ENCODE results near the gene S100A12.
"Not testable (repeated sequence)": the region's sequence is repeated elsewhere in the genome, so short reads cannot be mapped to it uniquely, and the experiment has no call there.

S100A12 gene

DNA sequence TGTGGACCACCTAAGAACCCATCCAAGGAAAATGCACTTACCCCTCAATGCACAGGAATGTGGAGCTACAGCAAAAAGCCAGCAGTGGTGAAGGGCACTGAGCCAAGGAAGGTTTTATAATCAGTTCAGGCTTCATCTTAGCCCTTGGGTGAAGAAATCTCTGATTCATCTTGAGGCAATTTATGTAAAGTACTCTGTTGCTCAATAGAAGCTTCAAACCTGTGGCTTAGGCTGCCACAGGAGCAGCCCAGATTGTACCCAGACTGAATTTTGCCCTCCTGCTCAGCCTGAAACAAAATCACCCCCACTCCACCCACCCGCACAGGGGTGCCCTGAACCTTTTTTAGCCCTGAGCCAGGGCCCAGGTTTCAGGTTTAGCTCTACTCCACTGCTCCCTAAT, at the start of gene S100A12:
S100A12 (minus strand) TSS at position 111 of the 400 bp plus-strand sequence. CDS start 1,029 bp downstream, outside the sequence.
- DNase-seq (ENCODE audit: low spot score): peak; percentile 18

DNA sequence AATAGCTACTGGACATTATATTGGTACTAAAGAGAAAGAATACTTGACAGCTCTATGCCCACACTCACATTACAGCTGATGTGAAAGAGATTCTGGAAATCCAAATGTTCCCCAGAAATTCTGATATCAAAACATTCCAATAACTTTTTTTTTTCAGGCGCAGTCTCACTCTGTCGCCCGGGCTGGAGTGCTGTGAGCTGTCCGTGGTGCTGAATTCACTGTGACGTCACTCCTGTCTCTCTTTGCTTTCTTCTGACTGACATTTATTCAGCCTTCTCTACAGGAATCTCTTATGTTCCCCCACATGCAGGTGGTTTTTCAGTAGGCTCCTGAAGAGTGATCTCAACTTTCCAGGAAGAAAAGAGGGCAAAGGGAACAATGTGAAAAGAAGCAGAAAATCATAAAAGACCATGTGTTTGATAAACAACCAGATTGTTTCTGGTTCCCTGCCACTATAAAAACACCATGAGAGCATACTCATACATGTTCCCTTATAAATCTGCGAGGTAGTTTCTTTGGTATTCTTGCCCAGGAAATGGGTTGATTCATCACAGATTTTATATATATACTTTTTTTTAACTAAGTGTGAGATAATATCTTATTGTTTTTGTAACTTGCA, 47.1 kb upstream of the S100A12 start:
- DNase-seq (ENCODE audit: low spot score): peak; percentile 27

DNA sequence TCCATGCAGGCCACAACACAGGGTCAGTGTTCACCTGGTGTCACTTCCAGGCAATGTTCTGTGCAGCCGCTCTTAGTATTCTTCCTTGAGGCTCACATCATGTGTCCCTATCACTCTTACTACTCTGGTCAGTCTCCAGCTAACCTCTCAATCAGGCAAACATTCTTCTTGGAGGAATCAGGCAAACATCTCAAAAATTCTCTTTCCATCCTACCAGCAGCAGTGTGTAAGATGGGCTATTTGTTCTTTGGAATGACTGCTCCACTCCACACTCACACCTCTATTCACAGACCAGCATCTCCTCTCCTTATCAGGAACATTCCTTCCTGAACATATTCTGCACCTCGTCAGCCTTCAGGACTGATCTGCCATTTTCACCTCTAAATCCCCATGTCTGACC, 44.9 kb upstream of the S100A12 start:
- no peak for DNase-seq (ENCODE audit: low spot score)

DNA sequence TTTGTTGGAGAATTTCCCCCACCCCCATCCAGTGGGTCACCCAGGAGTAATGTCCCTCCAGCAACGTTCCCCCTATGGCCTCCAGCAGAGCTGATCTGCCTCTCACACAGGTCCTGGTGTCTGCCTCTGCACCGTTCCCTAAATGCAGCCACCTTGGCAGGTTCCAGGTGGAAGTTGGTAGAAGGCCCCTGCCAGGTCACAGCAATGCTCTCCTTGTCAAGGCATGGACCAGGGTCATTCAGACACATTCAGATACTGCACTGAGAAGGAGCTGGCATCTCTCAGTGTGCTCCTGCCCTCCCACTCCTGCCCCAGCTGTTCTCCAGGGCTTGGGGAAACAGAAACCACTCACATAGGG, 44.0 kb upstream of the S100A12 start:
- not testable (repeated sequence) for DNase-seq (ENCODE audit: low spot score)

DNA sequence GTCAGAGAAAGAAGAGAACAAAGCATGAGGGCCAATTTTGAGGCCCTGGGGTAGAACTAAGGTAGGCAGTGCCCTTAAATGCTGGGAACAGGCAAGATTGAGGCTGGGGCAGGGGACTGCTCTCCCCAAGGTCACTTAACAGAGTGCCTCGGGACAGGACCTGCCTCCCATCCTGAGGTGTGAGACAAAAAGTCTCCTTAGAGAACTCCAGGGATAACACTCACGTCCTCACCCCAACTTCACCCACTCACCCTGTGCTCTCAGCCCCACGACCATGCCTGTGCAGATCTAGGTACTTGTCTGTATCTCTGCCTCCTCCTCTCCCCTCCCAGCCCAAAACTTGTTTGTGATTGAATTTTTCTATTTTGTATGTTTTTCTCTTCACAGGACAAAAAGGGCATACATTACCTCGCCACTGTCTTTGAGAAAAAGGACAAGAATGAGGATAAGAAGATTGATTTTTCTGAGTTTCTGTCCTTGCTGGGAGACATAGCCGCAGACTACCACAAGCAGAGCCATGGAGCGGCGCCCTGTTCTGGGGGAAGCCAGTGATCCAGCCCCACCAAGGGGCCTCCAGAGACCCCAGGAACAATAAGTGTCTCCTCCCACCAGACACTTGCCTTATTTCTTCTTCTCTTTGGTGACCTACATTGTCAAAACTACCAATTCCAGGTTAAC, 43.5 kb upstream of the S100A12 start:
- not testable (repeated sequence) for DNase-seq (ENCODE audit: low spot score)

DNA sequence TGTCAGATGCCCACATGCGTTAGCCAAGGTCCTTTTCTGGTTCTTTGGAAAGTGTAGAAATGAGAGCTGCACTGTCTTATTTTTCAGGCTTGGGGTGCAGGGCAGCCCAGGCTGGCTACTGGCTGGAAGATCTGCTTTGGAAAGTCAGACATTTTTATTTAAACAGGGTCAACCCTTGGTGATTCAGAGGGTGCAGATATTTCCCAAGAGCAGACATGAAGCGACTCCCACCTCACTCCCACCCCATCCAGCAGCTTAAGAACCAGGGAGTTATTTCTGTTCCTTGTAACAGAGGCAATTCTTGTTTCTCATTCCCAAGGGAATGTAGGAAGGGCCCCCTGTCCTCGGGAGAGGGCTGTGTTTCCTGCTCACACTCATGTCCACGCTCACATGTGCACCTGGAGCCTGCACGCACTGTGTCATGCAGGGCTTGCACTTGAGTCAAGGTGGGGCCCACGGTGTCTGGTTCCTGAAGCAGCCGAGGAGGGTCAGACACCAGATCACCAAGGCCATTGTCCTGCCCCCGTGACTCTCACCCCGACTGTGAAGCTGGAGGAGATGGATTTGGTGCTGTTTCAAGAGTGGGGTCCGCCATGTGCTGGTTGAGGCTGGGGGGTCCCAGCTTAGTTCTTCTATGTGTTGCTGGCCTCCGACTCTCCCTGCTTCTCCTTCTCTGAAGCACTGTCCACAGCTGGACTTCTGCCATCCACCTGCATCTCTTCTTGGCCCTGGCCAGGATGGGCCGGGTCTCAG, 41.9 kb upstream of the S100A12 start:
- peak; percentile 34 for DNase-seq (ENCODE audit: low spot score)

DNA sequence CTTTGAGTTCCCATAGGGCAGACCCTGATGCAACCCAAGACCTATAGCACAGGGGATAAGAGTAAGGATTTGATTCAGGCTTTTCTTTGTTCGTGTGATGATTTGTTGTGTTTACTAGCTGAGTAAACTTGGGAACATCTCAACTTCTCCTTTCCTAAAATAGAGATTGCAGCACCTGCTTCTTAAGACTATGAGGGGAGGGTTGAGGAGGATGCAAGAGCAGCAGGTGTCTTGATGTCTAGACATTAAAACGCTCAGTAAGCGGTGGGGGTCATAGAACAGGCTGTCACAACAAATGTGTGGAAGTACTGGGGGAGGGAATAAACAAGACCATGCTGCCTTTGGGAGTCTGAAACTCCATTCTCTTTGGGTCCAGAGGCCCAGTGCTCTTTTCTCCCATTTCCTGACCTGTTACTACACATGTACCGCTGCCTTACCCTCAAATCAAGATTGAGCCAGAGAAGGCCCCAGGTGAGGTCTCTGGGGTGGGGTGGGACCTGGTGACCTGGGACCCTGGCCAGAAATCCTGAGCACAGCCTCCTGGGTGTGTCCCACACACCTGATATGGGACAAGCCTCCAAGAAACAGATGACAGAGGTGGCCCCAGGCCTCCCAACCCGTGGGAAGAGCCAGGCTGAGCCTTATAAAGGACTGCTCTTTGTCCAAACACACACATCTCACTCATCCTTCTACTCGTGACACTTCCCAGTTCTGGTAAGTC, 40.6 kb upstream of the S100A12 start, which contains the start of gene S100A7A:
S100A7A (plus strand) TSS at position 671 of the 721 bp plus-strand sequence. CDS start 1,563 bp downstream, outside the sequence.
- no peak for DNase-seq (ENCODE audit: low spot score)

DNA sequence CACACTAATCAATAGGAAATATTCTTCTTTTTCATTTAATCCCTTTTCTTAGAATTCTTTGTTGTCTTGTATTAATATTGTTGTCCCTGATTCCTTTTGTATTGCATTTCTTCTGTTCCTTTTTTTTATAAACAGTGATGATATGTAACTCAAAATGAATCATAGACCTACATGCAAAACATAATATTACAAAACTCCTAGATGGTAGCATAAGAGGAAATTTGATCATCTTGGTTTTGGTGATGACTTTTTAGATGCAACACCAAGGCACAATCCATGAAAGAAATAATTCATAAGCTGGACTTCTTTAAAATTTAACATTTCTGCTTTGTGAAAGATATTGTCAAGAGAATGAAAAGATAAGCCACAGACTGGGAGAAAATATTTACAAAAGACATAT, 38.5 kb upstream of the S100A12 start:
- DNase-seq (ENCODE audit: low spot score): not testable (repeated sequence)

DNA sequence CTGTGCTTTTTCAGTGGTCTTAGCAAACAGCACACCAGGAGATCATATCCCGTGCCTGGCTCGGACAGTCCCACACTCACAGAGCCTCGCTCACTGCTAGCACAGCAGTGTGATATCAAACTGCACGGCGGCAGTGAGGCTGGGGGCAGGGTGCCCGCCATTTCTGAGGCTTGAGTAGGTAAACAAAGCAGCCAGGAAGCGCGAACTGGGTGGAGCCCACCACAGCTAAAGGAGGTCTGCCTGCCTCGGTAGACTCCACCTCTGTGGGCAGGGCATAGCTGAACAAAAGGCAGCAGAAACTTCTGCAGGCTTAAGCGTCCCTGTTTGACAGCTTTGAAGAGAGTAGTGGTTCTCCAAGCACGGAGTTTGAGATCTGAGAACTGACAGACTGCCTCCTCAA, 31.9 kb upstream of the S100A12 start:
- DNase-seq (ENCODE audit: low spot score): not testable (repeated sequence)

DNA sequence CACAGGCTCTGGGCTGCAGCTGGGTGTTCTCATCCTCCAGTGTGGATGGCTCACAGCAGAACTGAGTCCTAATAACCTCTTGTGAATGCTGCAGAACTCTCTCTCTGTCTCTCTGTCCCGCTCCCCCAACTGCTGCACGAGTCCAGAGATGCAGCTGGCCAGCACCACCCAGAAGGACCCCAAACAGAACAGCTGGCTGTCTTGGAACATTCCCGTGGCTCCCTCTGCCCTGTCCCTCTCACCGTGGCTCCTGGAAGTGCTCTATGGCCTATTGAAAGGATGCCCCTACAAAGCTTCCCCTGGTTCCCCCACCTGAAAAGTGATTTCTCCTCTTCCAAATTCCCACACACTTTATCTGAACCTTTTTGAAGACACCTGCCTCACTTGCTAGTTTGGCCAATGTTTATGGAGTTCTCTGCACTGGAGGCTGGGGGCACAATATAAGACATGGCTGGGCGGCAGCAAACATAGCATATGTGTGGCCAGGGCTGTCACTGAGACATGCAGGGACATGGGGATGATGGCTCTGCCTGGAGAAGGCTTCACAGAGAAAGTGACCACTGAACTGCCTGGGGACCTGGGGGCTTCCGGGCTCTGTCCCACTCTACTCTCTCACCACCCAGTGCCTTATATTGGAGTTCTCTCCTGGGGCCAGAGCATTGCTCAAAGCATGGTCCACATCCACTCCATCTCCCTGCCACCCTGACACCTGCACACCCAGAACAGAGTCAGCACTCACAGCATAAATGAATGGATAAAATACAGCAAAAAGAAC, 30.6 kb upstream of the S100A12 start:
- DNase-seq (ENCODE audit: low spot score): not testable (repeated sequence)

DNA sequence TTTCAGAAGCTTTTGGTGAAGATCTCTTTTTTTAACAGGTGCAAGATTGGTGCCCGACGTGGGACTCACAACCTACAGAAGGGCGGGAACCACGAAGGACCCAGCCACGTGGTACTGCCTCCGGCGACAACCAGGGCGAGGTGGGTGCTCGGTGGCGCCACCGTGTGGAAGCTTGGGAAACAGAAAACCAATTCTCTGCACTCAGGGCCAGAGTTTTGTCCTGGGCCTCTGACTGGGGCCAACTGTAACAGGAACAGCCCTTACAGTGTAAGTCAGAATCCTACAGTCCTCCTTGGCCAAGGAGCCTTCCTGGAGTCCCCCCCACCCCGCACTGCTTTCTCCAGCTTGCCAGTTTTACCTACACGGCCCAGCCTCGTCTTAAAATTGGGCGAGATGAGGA, 29.3 kb upstream of the S100A12 start:
- DNase-seq (ENCODE audit: low spot score): no peak

DNA sequence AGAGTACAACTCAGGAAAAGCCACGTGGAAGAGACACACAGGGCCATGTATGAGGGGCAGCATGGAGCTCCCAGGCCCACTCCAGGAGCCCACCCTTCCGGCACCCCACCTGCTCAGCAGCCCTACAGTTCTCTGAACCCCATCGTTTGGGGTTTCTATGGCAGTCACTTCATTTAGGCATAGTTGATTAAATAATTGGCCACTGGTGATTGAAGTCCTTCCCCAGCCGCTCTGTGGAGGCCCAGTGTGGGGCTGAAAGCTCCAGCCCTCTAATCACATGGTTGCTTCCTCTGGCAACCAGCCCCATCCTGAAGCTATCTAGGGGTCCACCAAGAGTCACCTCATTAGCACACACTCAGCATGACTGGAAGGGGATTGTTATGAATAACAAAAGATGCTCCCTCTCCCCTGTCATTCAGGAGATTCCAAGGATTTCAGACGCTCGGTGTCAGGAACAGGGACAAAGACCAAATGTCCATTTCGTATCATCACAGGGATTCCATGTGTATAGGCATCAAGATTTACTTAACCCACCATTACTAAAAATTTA, 28.7 kb upstream of the S100A12 start:
- no peak for DNase-seq (ENCODE audit: low spot score)

DNA sequence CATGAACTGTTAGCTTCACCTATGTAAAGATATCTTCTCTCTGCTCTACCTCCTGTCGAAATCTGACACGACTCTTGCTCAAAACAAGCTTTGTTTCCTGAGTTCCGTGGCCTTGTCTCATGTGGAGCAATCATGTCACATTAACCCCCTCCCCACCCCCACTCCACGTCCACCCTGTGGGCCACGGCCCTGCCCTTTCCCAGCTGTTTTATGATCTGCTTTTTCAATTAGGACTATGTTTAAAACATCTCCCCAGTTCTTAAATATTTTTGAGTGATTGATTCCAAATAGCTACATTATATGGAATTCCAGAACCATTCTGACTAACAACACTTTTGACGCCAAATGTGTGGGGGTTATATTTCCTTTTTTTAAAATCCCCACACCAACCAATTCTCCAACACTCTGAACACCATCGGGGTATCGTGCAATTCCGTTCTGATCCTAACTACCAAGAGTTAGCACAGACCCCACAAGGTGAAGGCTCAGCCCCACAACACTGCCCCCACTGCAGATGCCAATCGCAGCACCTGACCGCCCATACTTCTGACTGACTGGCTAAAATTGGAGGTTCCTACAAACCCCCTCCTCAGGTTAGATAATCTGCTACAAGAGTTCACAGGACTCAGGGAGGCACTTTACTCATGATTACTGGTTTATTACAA, 28.1 kb upstream of the S100A12 start:
- DNase-seq (ENCODE audit: low spot score): no peak

DNA sequence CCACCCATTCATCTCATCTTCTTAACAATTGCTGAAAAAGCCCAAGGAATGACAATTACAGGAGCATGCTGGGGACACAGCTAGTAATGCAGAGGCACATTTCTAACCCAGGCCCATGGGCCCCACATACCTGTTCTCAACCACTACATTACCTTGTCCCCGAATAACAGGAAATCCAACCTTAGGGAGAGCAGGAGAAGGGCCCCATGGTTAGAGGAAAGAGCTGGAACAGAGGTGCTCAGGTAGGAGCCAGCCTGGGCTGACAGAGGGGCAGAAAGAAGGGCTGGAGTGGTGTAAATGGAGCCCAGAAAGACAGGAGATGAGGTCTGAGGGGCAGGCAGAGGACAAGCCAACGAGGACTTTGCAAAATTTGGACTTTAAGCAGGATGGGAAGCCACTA, 26.8 kb upstream of the S100A12 start:
- DNase-seq (ENCODE audit: low spot score): no peak

DNA sequence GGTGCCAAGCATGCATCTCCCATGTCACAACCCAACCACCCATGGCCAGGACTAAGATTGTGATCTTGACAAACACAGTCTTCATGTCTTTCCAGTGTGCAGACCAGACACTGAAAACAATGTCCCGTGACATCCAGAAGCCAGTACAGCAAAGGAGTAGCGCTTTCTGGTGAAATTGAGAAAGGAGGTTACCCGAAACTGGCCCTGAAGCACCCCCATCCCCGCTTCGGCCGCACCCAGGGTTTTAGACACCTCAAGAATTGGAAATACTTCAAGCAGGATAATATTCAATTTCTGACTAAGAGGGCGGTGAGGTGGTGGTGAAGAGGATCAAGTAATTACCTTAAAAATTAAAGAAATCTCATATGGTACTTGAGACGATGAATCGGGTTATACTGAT, 26.0 kb upstream of the S100A12 start:
- no peak for DNase-seq (ENCODE audit: low spot score)

DNA sequence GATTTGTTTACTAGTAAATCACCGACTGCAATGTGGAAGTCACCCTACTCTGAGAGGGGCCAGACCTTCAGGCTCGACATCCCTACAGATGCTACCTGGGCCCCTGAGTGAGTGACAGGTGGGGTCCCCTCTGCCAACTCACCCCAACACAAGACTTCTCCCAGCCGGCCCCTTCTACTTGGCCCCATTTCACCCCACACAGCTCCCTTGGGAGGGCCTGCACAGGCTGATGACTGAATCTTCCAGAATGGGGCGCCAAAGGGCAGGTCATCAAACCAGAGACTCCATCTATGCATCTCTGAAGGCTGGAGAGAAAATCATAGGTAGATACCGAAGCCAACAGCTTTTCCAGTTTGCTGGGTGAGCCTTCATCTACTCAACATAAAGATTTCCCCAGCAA, 24.8 kb upstream of the S100A12 start:
- DNase-seq (ENCODE audit: low spot score): no peak

DNA sequence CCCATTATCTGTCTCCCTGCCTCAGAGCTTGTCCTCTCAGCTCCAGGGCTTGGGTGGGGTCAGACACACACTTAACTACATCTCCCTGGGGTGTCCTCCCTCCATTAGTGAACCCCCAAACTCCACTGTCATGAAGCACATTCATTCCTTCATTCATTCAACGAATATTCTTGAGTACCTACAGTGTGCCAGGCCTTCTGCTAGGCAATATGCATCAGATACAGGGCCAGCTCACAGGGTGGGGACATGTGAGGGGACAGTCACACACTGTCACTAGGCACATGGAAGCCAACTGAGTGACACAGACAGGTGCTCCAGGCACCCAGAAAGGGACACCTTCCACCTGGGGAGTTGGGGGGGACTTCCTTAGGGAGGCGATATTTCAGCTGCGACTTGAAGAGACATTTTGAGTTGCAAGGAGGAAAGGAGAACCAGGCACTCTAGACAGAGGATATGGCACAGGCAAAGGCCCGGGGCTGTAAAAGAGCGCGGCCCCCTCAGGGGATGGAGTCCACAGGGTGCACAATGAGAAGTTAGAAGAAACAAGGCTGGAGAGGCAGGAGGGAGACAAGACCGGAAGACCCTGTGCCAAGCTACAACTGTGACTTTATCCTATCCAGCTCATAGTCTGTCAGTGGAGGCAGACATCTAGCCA, 24.1 kb upstream of the S100A12 start:
- no peak for DNase-seq (ENCODE audit: low spot score)

DNA sequence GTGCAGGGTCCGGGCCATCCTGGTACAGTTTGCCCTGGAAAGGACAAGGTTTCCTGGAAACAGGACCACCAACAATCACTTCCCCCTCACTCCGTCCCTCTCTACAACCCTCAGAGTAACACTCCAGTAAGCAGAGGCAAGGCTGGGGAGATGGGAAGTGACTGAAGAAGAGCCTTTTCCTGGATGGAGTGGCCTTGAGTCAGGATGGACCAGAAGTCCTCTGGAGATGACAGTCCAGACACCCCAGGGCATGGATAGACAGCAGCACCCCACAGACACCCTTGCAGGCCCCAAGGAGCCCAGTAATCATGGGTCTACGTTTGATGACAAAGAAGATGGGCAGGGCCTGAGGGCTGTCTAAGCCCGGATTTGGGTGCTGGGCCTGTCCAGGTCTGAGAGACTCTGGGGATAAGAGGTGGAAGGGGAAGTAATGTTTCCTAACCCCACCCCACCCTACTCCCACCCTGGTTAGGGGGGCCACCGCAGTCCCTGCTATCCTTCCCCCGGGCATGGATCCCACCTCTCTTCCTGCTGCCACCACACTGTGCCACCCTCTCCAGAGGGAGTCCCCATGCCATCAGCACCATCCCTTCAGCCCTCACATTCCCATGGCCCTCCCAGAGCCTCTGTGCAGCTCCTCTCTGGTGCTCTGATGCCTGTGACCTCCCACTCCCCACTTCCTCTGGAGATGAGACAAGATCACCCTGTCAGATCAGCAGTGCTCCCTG, 22.7 kb upstream of the S100A12 start:
- no peak for DNase-seq (ENCODE audit: low spot score)
